Psoas muscle (tissue), 8 donors: Measurements from ENCODE around the gene CRYBG3. TPM values are rescaled to one million over a fixed set of nuclear protein-coding genes. Genes with fewer than 3 reads are reported as not detected.

Experiments
- ATAC-seq, 4 donors: fragments of 200-7000 bp; cut with Tn5 transposase; one replicate each; pipeline ENCODE4 v1.9.1; 2020; ENCODE audit warnings: moderate library complexity in 3 of 4, mild to moderate bottlenecking in 2 of 4
- DNase-seq, 2 donors: peaks; one replicate each; pipeline ENCODE4 v3.0.0-alpha.2; 2020
- H3K27ac ChIP-seq: fragments of 200-600 bp; one replicate; pipeline ENCODE4 v1.8.0; 2022
- H3K27me3 ChIP-seq, 3 donors: fragments of 200-600 bp in 1 of 3; one replicate each; pipeline versions ENCODE4 v1.6.1 to v1.8.0; 2013 to 2022; ENCODE audit warnings: low read length in 2 of 3, mild to moderate bottlenecking in 2 of 3, moderate library complexity in 1 of 3; ENCODE audit not compliant: insufficient read depth in 3 of 3
- H3K36me3 ChIP-seq, 2 donors: fragments of 200-600 bp in 1 of 2; one replicate each; pipeline versions ENCODE4 v1.6.1 to v1.8.0; 2013 to 2022; ENCODE audit warnings: low read depth in 1 of 2, mild to moderate bottlenecking in 1 of 2, moderate library complexity in 1 of 2; ENCODE audit not compliant: insufficient read depth in 1 of 2
- H3K4me1 ChIP-seq: fragments of 200-600 bp; one replicate; pipeline ENCODE4 v1.8.0; 2022
- H3K4me3 ChIP-seq: fragments of 200-600 bp; one replicate; pipeline ENCODE4 v1.8.0; 2022; ENCODE audit warnings: mild to moderate bottlenecking
- H3K9me3 ChIP-seq: fragments of 200-600 bp; one replicate; pipeline ENCODE4 v1.8.0; 2022
- WGBS, 3 donors: extraction: QIAGEN DNeasy Blood & Tissue Kit; methylation state at CpG; one replicate each; pipeline versions ENCODE4 v1.1.6 to v1.1.7; 2013; 5-methylcytosine and 5-hydroxymethylcytosine counted together
- intact Hi-C, 2 donors: fragments of 100-400 bp; cut with DNase I; formaldehyde crosslinking; loops; one replicate each; pipeline versions ENCODE4 v1.11.0 to v1.14.2; 2022
- polyA plus RNA-seq, 3 donors: library from polyadenylated mRNA; stranded (reverse); fragments of 200-250 nt; gene quantifications; one replicate each; pipeline ENCODE4 v1.2.3, GENCODE V29; 2013
- total RNA-seq, 4 donors: library from RNA; stranded (reverse); fragmentation: NEBNext Ultra II Directional in 2 of 4; extraction: Animal tissue kit (Norgen Biotek cat#: 25700) in 2 of 4; gene quantifications; one replicate each; pipeline versions ENCODE4 v1.2.1 to v1.2.4, GENCODE V29; 2021 to 2023
- TF ChIP-seq, protein P1 (sequence below): fragments of 200-600 bp; IDR thresholded peaks from one replicate; pipeline ENCODE4 v1.8.0; 2022; ENCODE audit warnings: antibody characterized with exemption
- donor health status: healthy with polysubstance abuse.
- donor health status: DM: no; HTN: no; CAD: no; lungs with moderate emphysema.
- donor health status: Bipolar disorder and iron deficiency.
- donor health status: healthy.
- donor health status: DM: yes; HTN: yes; CAD: no.
- donor health status: DM: no; HTN: no; CAD: no.
- donor health status: DM: no; HTN: no; CAD: no.
- donor health status: DM: yes; HTN: yes; CAD: no.

CRYBG3 gene
- total and polyA plus RNA-seq, 7 donors: 5.1 to 36.9 (median 10.1) TPM

DNA sequence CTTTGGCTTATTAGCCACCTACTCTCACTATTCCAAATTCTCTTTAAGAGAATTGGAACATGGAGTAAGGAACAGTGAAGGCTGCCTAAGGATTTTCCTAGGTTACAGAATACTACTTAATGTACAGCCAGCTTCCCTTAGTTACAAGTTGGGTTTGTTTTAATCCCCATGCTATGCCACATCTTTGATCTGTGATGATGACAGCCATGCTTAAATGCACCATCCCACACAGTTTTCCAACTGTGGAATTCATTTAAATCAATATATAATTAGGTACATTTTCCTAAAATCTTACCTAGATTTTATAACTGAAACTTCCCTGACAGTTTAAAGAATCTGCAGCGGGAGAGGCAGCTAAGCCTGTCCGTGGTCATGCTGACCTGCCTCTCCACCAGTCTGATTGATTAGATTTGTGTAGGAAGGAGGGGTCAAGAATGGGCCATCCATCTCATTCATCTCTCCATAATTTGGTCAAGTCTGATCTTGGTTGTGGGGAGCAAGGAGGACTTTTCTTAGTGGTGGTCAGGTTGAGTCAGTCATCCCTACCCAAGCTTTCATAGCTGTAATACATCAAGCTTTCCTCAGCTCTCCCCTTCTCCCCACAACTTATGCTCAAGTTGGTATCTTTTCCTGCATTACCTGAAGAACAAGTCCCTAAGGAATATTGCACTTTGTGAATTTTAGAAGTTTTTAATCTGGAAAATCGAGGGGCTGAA is 113.3 kb downstream of the CRYBG3 start:
- intact Hi-C loops: loop anchor here in 1 of 2 donors (10.0 kb wide), 1 partner anchor 140 kb away; no protein-coding TSS in a partner anchor
- DNase-seq: no peak
- 89 to 94% (median 91%) methylated on average over 3 of the region's 3 CpGs for WGBS, 3 donors
- no peak for ATAC-seq
- TF ChIP-seq, protein P1, sequence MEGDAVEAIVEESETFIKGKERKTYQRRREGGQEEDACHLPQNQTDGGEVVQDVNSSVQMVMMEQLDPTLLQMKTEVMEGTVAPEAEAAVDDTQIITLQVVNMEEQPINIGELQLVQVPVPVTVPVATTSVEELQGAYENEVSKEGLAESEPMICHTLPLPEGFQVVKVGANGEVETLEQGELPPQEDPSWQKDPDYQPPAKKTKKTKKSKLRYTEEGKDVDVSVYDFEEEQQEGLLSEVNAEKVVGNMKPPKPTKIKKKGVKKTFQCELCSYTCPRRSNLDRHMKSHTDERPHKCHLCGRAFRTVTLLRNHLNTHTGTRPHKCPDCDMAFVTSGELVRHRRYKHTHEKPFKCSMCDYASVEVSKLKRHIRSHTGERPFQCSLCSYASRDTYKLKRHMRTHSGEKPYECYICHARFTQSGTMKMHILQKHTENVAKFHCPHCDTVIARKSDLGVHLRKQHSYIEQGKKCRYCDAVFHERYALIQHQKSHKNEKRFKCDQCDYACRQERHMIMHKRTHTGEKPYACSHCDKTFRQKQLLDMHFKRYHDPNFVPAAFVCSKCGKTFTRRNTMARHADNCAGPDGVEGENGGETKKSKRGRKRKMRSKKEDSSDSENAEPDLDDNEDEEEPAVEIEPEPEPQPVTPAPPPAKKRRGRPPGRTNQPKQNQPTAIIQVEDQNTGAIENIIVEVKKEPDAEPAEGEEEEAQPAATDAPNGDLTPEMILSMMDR: no peak
- Histone ChIP-seq H3K36me3 (peaks cover 4 to 81% of the 10 kb centered on the region in 2 donors), H3K9me3 (no peaks in the 10 kb centered on the region), H3K4me3 (no peak overlapping the region), H3K27me3 (no peaks in the 10 kb centered on the region), H3K27ac (no peak overlapping the region), H3K4me1 (peaks cover 11% of the 10 kb centered on the region)

- H3K27me3 ChIP-seq: no peaks in the 10 kb centered on the region
- peaks cover 11% of the 10 kb centered on the region for H3K4me1 ChIP-seq
- ATAC-seq (no peak), DNase-seq (no peak)
- no peaks in the 10 kb centered on the region for H3K9me3 ChIP-seq
- intact Hi-C loops: loop anchor here in 1 of 2 donors (10.0 kb wide), 1 partner anchor 141 kb away; no protein-coding TSS in a partner anchor
- 89 to 100% (median 93%) methylated on average over 1 of the region's 1 CpG for WGBS, 3 donors
- H3K27ac ChIP-seq: no peak overlapping the region
- TF ChIP-seq, protein P1: no peak
- H3K36me3 ChIP-seq: peaks cover 4 to 81% of the 10 kb centered on the region in 2 donors
- no peak overlapping the region for H3K4me3 ChIP-seq
These were observed 114.0 kb downstream of the CRYBG3 start for GRCh38 chr3:97935842-97936241.

DNA sequence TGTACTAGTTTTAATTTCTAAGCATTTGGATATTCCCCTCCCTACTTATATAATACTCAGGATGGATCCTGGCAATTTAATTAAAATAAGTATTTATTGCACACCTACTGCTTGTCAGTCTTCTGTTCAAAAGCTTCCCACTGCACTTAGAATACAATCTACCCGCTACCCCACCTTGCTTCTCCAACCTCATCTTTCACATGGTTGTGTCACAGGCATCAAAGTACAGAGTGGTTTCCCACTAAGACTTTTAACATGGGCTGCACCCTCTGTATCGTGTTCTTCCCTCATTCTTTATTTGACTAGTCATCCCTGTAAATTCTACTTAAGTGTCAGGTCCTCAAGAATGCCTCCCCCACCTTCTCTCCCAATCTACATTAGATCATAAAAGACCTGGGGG is 115.4 kb downstream of the CRYBG3 start:
- H3K27me3 ChIP-seq: no peaks in the 10 kb centered on the region
- no peak overlapping the region for H3K4me3 ChIP-seq
- intact Hi-C loops: loop anchor here in 1 of 2 donors (10.0 kb wide), 1 partner anchor 142 kb away; no protein-coding TSS in a partner anchor
- DNase-seq: no peak
- peaks cover 9% of the 10 kb centered on the region for H3K4me1 ChIP-seq
- ATAC-seq: no peak
- H3K27ac ChIP-seq: no peak overlapping the region
- TF ChIP-seq, protein P1: no peak
- H3K9me3 ChIP-seq: no peaks in the 10 kb centered on the region
- 85 to 88% (median 87%) methylated on average over 2 of the region's 2 CpGs for WGBS, 3 donors
- H3K36me3 ChIP-seq: peaks cover 6 to 89% of the 10 kb centered on the region in 2 donors

DNA sequence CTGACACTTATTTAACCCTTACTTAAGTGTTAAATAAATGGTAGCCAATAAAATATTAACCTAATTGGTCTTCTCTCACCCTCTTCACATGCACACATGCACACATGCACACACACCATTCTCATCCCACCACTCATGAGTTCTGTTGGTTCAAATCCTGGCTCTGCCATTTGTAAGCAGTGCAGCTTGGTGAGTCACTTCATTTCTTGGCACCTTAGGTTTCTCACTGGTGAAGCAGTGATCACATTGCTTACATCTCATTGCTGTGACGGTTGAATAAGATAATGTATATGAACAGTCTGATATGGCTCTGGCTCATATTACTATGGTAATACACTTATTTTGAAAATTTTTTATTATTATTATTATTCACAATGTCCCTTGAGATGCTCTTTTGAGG is 116.6 kb downstream of the CRYBG3 start:
- Histone ChIP-seq H3K36me3 (peaks cover 7 to 100% of the 10 kb centered on the region in 2 donors), H3K27me3 (no peaks in the 10 kb centered on the region), H3K4me3 (no peak overlapping the region), H3K27ac (no peak overlapping the region), H3K9me3 (no peaks in the 10 kb centered on the region), H3K4me1 (no peaks in the 10 kb centered on the region)
- intact Hi-C loops: loop anchor here in 1 of 2 donors (10.0 kb wide), 1 partner anchor 144 kb away; no protein-coding TSS in a partner anchor
- DNase-seq (no peak), ATAC-seq (peak in 2 of 4 donors; percentile 54 to 65)
- 88 to 100% (median 100%) methylated on average over 1 of the region's 1 CpG for WGBS, 3 donors
- TF ChIP-seq, protein P1: no peak
